Liver (tissue), 9 donors: ENCODE results near the gene USP15. TPM values are rescaled to one million over a fixed set of nuclear protein-coding genes. Genes with fewer than 3 reads are reported as not detected.

Experiments used
- DNase-seq: peaks from one replicate; pipeline ENCODE4 v3.0.0-alpha.2; 2017; ENCODE audit warnings: low spot score
- H3K27ac ChIP-seq, 2 donors: one replicate each; pipeline ENCODE4 v1.7.0; 2013; ENCODE audit warnings: inconsistent platforms in 2 of 2, low read length in 2 of 2, control low read depth in 1 of 2, low read depth in 1 of 2, mild to moderate bottlenecking in 1 of 2
- H3K27me3 ChIP-seq, 4 donors: one replicate each; pipeline versions ENCODE4 v1.6.1 to v1.7.0; 2013; ENCODE audit warnings: low read length in 3 of 4, inconsistent platforms in 1 of 4, mild to moderate bottlenecking in 1 of 4, moderate library complexity in 1 of 4; ENCODE audit not compliant: control insufficient read depth in 4 of 4, insufficient read depth in 4 of 4
- H3K36me3 ChIP-seq, 4 donors: one replicate each; pipeline versions ENCODE4 v1.6.1 to v1.7.0; 2013; ENCODE audit warnings: low read length in 3 of 4, mild to moderate bottlenecking in 3 of 4, low read depth in 1 of 4, moderate library complexity in 1 of 4; ENCODE audit not compliant: control insufficient read depth in 4 of 4, insufficient read depth in 3 of 4
- H3K4me1 ChIP-seq, 4 donors: one replicate each; pipeline versions ENCODE4 v1.6.1 to v1.7.0; 2013; ENCODE audit warnings: low read length in 3 of 4, mild to moderate bottlenecking in 3 of 4, moderate library complexity in 1 of 4; ENCODE audit not compliant: control insufficient read depth in 4 of 4, insufficient read depth in 4 of 4
- H3K4me3 ChIP-seq, 3 donors: one replicate each; pipeline versions ENCODE4 v1.6.1 to v1.7.0; 2013; ENCODE audit warnings: low read length in 3 of 3, control low read depth in 1 of 3, low read depth in 1 of 3, mild to moderate bottlenecking in 1 of 3
- H3K9ac ChIP-seq, 2 donors: one replicate each; pipeline ENCODE4 v1.7.0; 2013; ENCODE audit warnings: low read length in 2 of 2, mild to moderate bottlenecking in 2 of 2, moderate library complexity in 2 of 2, control low read depth in 1 of 2, low read depth in 1 of 2
- H3K9me3 ChIP-seq, 4 donors: one replicate each; pipeline versions ENCODE4 v1.6.1 to v1.7.0; 2013; ENCODE audit warnings: low read length in 3 of 4; ENCODE audit not compliant: control insufficient read depth in 4 of 4
- EGR1 ChIP-seq, 2 donors: IDR thresholded peaks; 2 replicates each; pipeline ENCODE4 v1.6.1; 2016 to 2018; ENCODE audit warnings: antibody characterized with exemption in 2 of 2, low read depth in 2 of 2
- FOXA1 ChIP-seq: IDR thresholded peaks from 2 replicates; pipeline ENCODE4 v1.6.1; 2016; ENCODE audit warnings: antibody characterized with exemption
- FOXA2 ChIP-seq: IDR thresholded peaks from 2 replicates; pipeline ENCODE4 v1.6.1; 2016; ENCODE audit warnings: antibody characterized with exemption
- GABPA ChIP-seq, 2 donors: IDR thresholded peaks in 1 of 2; conservative IDR thresholded peaks in 1 of 2; 2 replicates each; pipeline ENCODE4 v1.6.1; 2016; ENCODE audit warnings: antibody characterized with exemption in 2 of 2, mild to moderate bottlenecking in 1 of 2, moderate library complexity in 1 of 2
- HNF4A ChIP-seq, 2 donors: conservative IDR thresholded peaks; 2 replicates each; pipeline ENCODE4 v1.6.1; 2016; ENCODE audit warnings: antibody characterized with exemption in 2 of 2, mild to moderate bottlenecking in 2 of 2
- HNF4G ChIP-seq: IDR thresholded peaks from 2 replicates; pipeline ENCODE4 v1.6.1; 2016; ENCODE audit warnings: antibody characterized with exemption
- JUND ChIP-seq, 2 donors: IDR thresholded peaks; 2 replicates each; pipeline ENCODE4 v1.6.1; 2016; ENCODE audit warnings: antibody characterized with exemption in 2 of 2
- NR2F2 ChIP-seq: IDR thresholded peaks from 2 replicates; pipeline ENCODE4 v1.6.1; 2016; ENCODE audit warnings: antibody characterized with exemption
- RAD21 ChIP-seq, 2 donors: IDR thresholded peaks; 2 replicates each; pipeline ENCODE4 v1.6.1; 2016; ENCODE audit warnings: antibody characterized with exemption in 2 of 2, mild to moderate bottlenecking in 2 of 2
- RXRA ChIP-seq, 2 donors: IDR thresholded peaks; 2 replicates each; pipeline ENCODE4 v1.6.1; 2017 to 2018; ENCODE audit warnings: antibody characterized with exemption in 2 of 2, mild to moderate bottlenecking in 1 of 2
- SP1 ChIP-seq: IDR thresholded peaks from 2 replicates; pipeline ENCODE4 v1.6.1; 2018; ENCODE audit warnings: antibody characterized with exemption, mild to moderate bottlenecking
- TAF1 ChIP-seq: conservative IDR thresholded peaks from 2 replicates; pipeline ENCODE4 v1.6.1; 2016; ENCODE audit warnings: antibody characterized with exemption, mild to moderate bottlenecking
- YY1 ChIP-seq: IDR thresholded peaks from 2 replicates; pipeline ENCODE4 v1.6.1; 2016; ENCODE audit warnings: antibody characterized with exemption, mild to moderate bottlenecking
- WGBS: extraction: QIAGEN DNeasy Blood & Tissue Kit; methylation state at CpG from one replicate; pipeline ENCODE4 v1.1.7; 2013; 5-methylcytosine and 5-hydroxymethylcytosine counted together
- polyA plus RNA-seq, 2 donors: library from polyadenylated mRNA; stranded (reverse) in 1 of 2; unstranded in 1 of 2; fragments of 200-250 nt in 1 of 2; fragments of >200 nt in 1 of 2; fragmentation: Nextera tagmentation in 1 of 2; extraction: Ambion mirVana in 1 of 2; gene quantifications; one replicate each; pipeline versions ENCODE4 v1.2.1 to v1.2.3, GENCODE V29; 2013 to 2015
- total RNA-seq, 2 donors: library from RNA; depleted of rRNA; stranded (reverse); fragments of >200 nt; gene quantifications; one replicate each; pipeline ENCODE4 v1.2.3, GENCODE V29; 2014
- TF ChIP-seq, protein P1 (sequence below): IDR thresholded peaks from 2 replicates; pipeline ENCODE4 v1.6.1; 2016; ENCODE audit warnings: antibody characterized with exemption, mild to moderate bottlenecking
- TF ChIP-seq, protein P2 (sequence below): IDR thresholded peaks from 2 replicates; pipeline ENCODE4 v1.6.1; 2016; ENCODE audit warnings: antibody characterized with exemption
- TF ChIP-seq, protein P3 (sequence below): IDR thresholded peaks from 2 replicates; pipeline ENCODE4 v1.6.1; 2016; ENCODE audit warnings: antibody characterized with exemption
- TF ChIP-seq, protein P4 (sequence below): IDR thresholded peaks from 2 replicates; pipeline ENCODE4 v1.6.1; 2016; ENCODE audit warnings: antibody characterized with exemption
- TF ChIP-seq, protein P5 (sequence below): fragments of 150-350 bp; IDR thresholded peaks from 2 replicates; pipeline ENCODE4 v1.5.1; 2017; ENCODE audit warnings: improper control_type of control experiment, low read depth, low read length; ENCODE audit not compliant: missing input control
- donor health status: healthy.
- donor health status: healthy.
- donor health status: healthy.
- donor health status: healthy.
- donor health status: healthy.

The USP15 gene
- total and polyA plus RNA-seq, 4 donors = 16.6 to 188 (median 56.5) TPM

DNA sequence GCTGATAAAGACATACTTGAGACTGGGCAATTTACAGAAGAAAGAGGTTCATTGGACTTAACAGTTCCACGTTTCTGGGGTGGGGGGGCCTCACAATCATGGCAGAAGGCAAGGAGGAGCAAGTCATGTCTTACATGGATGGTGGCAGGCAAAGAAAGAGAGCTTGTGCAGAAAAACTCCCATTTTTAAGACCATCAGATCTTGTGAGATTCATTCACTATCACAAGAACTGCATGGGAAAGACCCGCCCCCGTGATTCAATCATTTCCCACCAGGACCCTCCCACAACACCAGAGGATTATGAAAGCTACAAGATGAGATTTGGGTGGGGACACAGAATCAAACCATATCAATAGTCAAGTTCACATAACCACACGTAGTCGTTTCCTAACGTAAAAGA lies 85.5 kb downstream of the USP15 start (continued):
- TF ChIP-seq, protein P1, sequence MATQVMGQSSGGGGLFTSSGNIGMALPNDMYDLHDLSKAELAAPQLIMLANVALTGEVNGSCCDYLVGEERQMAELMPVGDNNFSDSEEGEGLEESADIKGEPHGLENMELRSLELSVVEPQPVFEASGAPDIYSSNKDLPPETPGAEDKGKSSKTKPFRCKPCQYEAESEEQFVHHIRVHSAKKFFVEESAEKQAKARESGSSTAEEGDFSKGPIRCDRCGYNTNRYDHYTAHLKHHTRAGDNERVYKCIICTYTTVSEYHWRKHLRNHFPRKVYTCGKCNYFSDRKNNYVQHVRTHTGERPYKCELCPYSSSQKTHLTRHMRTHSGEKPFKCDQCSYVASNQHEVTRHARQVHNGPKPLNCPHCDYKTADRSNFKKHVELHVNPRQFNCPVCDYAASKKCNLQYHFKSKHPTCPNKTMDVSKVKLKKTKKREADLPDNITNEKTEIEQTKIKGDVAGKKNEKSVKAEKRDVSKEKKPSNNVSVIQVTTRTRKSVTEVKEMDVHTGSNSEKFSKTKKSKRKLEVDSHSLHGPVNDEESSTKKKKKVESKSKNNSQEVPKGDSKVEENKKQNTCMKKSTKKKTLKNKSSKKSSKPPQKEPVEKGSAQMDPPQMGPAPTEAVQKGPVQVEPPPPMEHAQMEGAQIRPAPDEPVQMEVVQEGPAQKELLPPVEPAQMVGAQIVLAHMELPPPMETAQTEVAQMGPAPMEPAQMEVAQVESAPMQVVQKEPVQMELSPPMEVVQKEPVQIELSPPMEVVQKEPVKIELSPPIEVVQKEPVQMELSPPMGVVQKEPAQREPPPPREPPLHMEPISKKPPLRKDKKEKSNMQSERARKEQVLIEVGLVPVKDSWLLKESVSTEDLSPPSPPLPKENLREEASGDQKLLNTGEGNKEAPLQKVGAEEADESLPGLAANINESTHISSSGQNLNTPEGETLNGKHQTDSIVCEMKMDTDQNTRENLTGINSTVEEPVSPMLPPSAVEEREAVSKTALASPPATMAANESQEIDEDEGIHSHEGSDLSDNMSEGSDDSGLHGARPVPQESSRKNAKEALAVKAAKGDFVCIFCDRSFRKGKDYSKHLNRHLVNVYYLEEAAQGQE = no peak
- no peak for TF ChIP-seq RXRA (IDR thresholded peaks at IDR 0.05)
- no peak for TF ChIP-seq FOXA1
- TF ChIP-seq RAD21 (IDR thresholded peaks at IDR 0.05) = no peak
- no peak for TF ChIP-seq YY1
- no peak for TF ChIP-seq NR2F2
- no peak for TF ChIP-seq SP1
- no peak for TF ChIP-seq HNF4G

DNA sequence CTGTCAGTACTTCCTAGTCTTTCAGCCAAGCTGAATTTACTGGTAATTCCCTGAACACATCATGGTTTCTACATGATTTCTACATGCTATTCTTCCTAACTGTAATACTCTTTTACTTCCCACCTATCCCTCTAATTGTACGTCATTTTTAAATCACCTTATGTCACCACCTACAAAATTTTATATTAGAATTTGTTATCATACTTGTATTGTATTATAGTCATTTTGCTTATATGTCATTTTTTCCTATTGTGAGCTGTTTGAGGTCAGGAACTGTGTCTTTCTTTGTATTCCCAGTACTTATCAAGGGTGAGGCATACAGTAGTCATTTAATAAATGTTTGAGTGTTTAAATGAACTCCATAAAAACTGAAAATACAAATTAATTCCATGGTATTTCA lies 86.6 kb downstream of the USP15 start:
- no peak overlapping the region for H3K27ac ChIP-seq
- H3K27me3 ChIP-seq = no peaks in the 10 kb centered on the region
- peaks cover 0 to 1% (median 0%) of the 10 kb centered on the region in 4 donors for H3K9me3 ChIP-seq
- WGBS = 96% methylated on average over 1 of the region's 1 CpG
- H3K4me3 ChIP-seq = no peak overlapping the region
- H3K4me1 ChIP-seq = peaks cover 0 to 2% (median 0%) of the 10 kb centered on the region in 4 donors
- DNase-seq = no peak
- peaks cover 0 to 12% (median 5%) of the 10 kb centered on the region in 4 donors for H3K36me3 ChIP-seq
- H3K9ac ChIP-seq = no peak overlapping the region
- TF ChIP-seq JUND (IDR thresholded peaks at IDR 0.05) (no peak), SP1 (no peak), HNF4A (conservative IDR thresholded peaks at IDR 0.05) (no peak), HNF4G (no peak), EGR1 (IDR thresholded peaks at IDR 0.05; ENCODE audit: low read depth in 2 of 2) (no peak), TAF1 (no peak), GABPA (IDR thresholded peaks at IDR 0.05 in 1 of 2, conservative IDR thresholded peaks at IDR 0.05 in 1 of 2) (no peak), NR2F2 (no peak), FOXA2 (no peak), FOXA1 (no peak), RAD21 (IDR thresholded peaks at IDR 0.05) (no peak), YY1 (no peak), RXRA (IDR thresholded peaks at IDR 0.05) (no peak)
- TF ChIP-seq, protein P1 = no peak
- TF ChIP-seq, protein P2, sequence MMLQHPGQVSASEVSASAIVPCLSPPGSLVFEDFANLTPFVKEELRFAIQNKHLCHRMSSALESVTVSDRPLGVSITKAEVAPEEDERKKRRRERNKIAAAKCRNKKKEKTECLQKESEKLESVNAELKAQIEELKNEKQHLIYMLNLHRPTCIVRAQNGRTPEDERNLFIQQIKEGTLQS = no peak
- TF ChIP-seq, protein P3, sequence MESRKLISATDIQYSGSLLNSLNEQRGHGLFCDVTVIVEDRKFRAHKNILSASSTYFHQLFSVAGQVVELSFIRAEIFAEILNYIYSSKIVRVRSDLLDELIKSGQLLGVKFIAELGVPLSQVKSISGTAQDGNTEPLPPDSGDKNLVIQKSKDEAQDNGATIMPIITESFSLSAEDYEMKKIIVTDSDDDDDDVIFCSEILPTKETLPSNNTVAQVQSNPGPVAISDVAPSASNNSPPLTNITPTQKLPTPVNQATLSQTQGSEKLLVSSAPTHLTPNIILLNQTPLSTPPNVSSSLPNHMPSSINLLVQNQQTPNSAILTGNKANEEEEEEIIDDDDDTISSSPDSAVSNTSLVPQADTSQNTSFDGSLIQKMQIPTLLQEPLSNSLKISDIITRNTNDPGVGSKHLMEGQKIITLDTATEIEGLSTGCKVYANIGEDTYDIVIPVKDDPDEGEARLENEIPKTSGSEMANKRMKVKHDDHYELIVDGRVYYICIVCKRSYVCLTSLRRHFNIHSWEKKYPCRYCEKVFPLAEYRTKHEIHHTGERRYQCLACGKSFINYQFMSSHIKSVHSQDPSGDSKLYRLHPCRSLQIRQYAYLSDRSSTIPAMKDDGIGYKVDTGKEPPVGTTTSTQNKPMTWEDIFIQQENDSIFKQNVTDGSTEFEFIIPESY = no peak
- TF ChIP-seq, protein P4, sequence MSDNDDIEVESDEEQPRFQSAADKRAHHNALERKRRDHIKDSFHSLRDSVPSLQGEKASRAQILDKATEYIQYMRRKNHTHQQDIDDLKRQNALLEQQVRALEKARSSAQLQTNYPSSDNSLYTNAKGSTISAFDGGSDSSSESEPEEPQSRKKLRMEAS = no peak
- TF ChIP-seq, protein P5, sequence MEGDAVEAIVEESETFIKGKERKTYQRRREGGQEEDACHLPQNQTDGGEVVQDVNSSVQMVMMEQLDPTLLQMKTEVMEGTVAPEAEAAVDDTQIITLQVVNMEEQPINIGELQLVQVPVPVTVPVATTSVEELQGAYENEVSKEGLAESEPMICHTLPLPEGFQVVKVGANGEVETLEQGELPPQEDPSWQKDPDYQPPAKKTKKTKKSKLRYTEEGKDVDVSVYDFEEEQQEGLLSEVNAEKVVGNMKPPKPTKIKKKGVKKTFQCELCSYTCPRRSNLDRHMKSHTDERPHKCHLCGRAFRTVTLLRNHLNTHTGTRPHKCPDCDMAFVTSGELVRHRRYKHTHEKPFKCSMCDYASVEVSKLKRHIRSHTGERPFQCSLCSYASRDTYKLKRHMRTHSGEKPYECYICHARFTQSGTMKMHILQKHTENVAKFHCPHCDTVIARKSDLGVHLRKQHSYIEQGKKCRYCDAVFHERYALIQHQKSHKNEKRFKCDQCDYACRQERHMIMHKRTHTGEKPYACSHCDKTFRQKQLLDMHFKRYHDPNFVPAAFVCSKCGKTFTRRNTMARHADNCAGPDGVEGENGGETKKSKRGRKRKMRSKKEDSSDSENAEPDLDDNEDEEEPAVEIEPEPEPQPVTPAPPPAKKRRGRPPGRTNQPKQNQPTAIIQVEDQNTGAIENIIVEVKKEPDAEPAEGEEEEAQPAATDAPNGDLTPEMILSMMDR = no peak
